SU-DHL-6 (cell line): ENCODE measurements around the gene DTX1.

Experiments
- H2AFZ ChIP-seq: fragments of 200-600 bp; sonication (generic); 2 replicates; pipeline ENCODE4 v1.6.1; 2014; ENCODE audit warnings: low read depth, mild to moderate bottlenecking, moderate library complexity, mixed read lengths, antibody characterized with exemption, low read length; ENCODE audit not compliant: severe bottlenecking
- H3F3A ChIP-seq: fragments of 200-600 bp; shearing (Covaris generic); 2 replicates; pipeline ENCODE4 v1.6.0; 2016; ENCODE audit warnings: antibody characterized with exemption, mild to moderate bottlenecking; ENCODE audit not compliant: insufficient read depth
- H3K27ac ChIP-seq: fragments of 200-600 bp; sonication (generic); 2 replicates; pipeline ENCODE4 v1.5.1; 2016; ENCODE audit warnings: low read depth, mild to moderate bottlenecking, low read length, moderate library complexity, mixed read lengths
- H3K27me3 ChIP-seq: fragments of 200-600 bp; sonication (generic), shearing (Covaris generic); 2 replicates; pipeline ENCODE4 v1.6.0; 2014; ENCODE audit warnings: mild to moderate bottlenecking, low read length
- H3K36me3 ChIP-seq: fragments of 200-600 bp; sonication (generic); 2 replicates; pipeline ENCODE4 v1.6.1; 2014; ENCODE audit warnings: mild to moderate bottlenecking, low read length, mixed read lengths
- H3K4me2 ChIP-seq: fragments of 300-600, 200-600 bp; shearing (Covaris generic), sonication (generic); 2 replicates; pipeline ENCODE4 v1.6.0; 2014; ENCODE audit warnings: low read length, low read depth, mild to moderate bottlenecking; ENCODE audit not compliant: poor library complexity, severe bottlenecking
- H3K4me3 ChIP-seq: fragments of 200-600 bp; sonication (generic); 2 replicates; pipeline ENCODE4 v1.5.1; 2014; ENCODE audit warnings: antibody characterized with exemption, low read length, mild to moderate bottlenecking, mixed read lengths; ENCODE audit not compliant: insufficient read depth, poor library complexity, severe bottlenecking
- H3K79me2 ChIP-seq: fragments of 200-600 bp; sonication (generic); 2 replicates; pipeline ENCODE4 v1.6.1; 2014; ENCODE audit warnings: mild to moderate bottlenecking, low read length, moderate library complexity; ENCODE audit not compliant: insufficient read depth
- H3K9ac ChIP-seq: fragments of 200-600 bp; sonication (generic); 2 replicates; pipeline ENCODE4 v1.7.0; 2014; ENCODE audit warnings: mild to moderate bottlenecking, low read length
- H3K9me2 ChIP-seq: fragments of 200-600 bp; sonication (generic); replicated peaks from 2 replicates; pipeline ENCODE4 v1.6.1; 2014; ENCODE audit warnings: low read length; ENCODE audit not compliant: insufficient read depth
- H3K9me3 ChIP-seq: fragments of 200-600 bp; sonication (generic); 2 replicates; pipeline ENCODE4 v1.6.1; 2014; ENCODE audit warnings: low read length, mixed read lengths; ENCODE audit not compliant: insufficient read depth
- H4K20me1 ChIP-seq: fragments of 200-600 bp; sonication (generic); 2 replicates; pipeline ENCODE4 v1.6.1; 2014; ENCODE audit warnings: low read depth, mild to moderate bottlenecking, antibody characterized with exemption, low read length, moderate library complexity, mixed read lengths
- EZH2phosphoT487 ChIP-seq: fragments of 200-600 bp; sonication (generic), shearing (Covaris generic); conservative IDR thresholded peaks from 2 replicates; pipeline ENCODE4 v1.6.1; 2018; ENCODE audit warnings: mild to moderate bottlenecking, antibody characterized with exemption, low read length, moderate library complexity, mixed read lengths
- TF ChIP-seq, protein P1 (sequence below): fragments of 200-600 bp; sonication (generic); IDR thresholded peaks from one replicate; pipeline ENCODE4 v1.5.1; 2017; ENCODE audit warnings: antibody characterized with exemption, mild to moderate bottlenecking, low read length, moderate library complexity; ENCODE audit not compliant: insufficient read depth, poor library complexity, severe bottlenecking

DTX1 gene

DNA sequence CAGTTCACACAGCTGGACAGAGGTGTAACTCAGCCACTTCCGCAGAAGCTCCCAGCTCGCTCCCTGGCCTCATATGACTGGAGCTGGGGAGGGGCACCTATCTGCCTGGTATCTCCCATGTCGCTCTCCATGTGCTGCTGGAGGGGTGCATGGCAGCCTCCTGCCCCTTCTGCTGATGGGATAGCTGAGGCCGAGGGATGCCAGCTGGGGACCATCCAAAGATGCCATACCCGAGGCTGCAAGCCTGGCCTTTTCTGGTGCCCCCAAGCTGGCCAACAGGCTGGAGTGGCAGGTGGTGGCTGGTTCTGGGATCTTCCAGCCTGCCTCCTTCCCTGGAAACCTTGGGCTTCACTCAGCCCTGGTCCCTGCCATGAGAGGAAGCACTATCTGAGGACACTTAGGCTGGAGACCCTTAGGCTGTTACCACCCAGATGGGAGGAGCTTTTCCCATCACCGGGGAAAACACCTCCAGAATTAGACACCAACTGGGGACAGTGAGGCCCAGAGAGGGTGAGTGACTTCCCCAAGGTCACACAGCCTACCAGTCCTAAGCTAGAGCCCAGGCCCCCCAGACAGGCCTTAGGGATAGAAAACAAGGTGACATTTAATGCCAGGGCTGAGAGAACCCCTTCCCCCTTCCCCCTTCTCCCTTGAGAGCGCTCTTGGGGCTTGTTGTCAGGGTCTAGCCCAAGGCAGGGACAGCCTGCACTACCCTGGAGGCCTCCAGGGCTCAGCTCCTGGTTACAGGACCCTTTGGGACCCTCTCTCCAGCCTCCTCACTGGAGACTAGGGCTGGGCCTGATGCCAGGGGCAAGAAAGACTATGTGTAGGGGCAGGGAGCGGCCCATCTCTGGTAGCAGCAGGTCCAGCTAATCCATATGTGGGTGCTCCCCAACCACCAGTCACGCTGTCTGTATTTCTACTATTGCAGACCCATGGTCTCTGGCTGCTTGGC lies 7.1 kb downstream of the DTX1 start:
- peak overlapping the region; percentile 28 for H3K4me3 ChIP-seq
- TF ChIP-seq EZH2phosphoT487: no peak
- TF ChIP-seq, protein P1, sequence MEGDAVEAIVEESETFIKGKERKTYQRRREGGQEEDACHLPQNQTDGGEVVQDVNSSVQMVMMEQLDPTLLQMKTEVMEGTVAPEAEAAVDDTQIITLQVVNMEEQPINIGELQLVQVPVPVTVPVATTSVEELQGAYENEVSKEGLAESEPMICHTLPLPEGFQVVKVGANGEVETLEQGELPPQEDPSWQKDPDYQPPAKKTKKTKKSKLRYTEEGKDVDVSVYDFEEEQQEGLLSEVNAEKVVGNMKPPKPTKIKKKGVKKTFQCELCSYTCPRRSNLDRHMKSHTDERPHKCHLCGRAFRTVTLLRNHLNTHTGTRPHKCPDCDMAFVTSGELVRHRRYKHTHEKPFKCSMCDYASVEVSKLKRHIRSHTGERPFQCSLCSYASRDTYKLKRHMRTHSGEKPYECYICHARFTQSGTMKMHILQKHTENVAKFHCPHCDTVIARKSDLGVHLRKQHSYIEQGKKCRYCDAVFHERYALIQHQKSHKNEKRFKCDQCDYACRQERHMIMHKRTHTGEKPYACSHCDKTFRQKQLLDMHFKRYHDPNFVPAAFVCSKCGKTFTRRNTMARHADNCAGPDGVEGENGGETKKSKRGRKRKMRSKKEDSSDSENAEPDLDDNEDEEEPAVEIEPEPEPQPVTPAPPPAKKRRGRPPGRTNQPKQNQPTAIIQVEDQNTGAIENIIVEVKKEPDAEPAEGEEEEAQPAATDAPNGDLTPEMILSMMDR: no peak
- H3K9ac ChIP-seq: peak overlapping the region; percentile 98
- H3K36me3 ChIP-seq: peaks cover 16% of the 10 kb centered on the region
- H2AFZ ChIP-seq: no peak overlapping the region
- H4K20me1 ChIP-seq: no peaks in the 10 kb centered on the region
- H3K9me3 ChIP-seq: no peaks in the 10 kb centered on the region
- peaks cover 97% of the 10 kb centered on the region for H3K79me2 ChIP-seq
- peaks cover 98% of the 10 kb centered on the region for H3F3A ChIP-seq
- peak overlapping the region; percentile 99 for H3K27ac ChIP-seq
- peak overlapping the region; percentile 99 for H3K4me2 ChIP-seq
- H3K9me2 ChIP-seq: no peaks in the 10 kb centered on the region
- H3K27me3 ChIP-seq: no peaks in the 10 kb centered on the region

DNA sequence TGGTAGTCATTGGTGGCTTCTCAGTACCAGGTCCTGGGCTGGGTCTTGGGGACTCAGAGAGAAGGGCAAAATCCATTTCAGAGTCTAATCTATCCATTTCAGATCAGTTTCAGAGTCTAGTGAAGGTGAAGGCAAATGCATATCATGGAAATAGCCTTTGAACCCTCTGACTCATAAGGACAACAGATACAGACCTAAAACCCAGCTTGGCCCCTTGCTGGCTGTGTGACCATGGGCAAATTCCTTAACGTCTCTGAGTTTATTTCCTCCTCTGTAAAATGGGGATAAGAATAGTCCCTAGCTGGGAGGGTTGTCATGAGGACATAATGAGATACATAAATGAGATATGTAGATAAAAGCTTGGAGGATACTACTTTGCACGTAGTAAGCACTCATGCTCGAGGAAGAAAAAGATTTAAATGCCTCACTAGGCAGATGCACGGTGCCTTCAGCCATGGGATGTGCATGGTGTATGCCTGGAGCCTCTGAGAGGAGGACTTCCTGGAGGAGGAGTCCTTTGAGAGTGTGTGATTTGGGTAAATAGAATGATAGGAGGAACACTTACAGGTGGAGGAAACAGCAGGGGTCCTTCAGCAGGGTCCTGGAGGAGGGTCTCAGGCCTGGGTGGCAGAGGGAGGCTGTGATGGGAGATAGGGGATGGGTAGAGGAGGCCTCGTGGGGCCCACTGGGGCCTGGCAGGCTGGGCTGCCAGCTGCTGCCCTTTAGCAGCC lies 8.0 kb downstream of the DTX1 start:
- no peaks in the 10 kb centered on the region for H4K20me1 ChIP-seq
- H3F3A ChIP-seq: peaks cover 98% of the 10 kb centered on the region
- peak overlapping the region; percentile 28 for H3K4me3 ChIP-seq
- H3K36me3 ChIP-seq: peaks cover 7% of the 10 kb centered on the region
- TF ChIP-seq, protein P1: no peak
- no peak for TF ChIP-seq EZH2phosphoT487
- peak overlapping the region; percentile 99 for H3K27ac ChIP-seq
- H3K4me2 ChIP-seq: peak overlapping the region; percentile 99
- H3K9me3 ChIP-seq: no peaks in the 10 kb centered on the region
- H3K27me3 ChIP-seq: no peaks in the 10 kb centered on the region
- H3K9me2 ChIP-seq: no peaks in the 10 kb centered on the region
- H3K79me2 ChIP-seq: peaks cover 97% of the 10 kb centered on the region
- peak overlapping the region; percentile 98 for H3K9ac ChIP-seq
- H2AFZ ChIP-seq: no peak overlapping the region

DNA sequence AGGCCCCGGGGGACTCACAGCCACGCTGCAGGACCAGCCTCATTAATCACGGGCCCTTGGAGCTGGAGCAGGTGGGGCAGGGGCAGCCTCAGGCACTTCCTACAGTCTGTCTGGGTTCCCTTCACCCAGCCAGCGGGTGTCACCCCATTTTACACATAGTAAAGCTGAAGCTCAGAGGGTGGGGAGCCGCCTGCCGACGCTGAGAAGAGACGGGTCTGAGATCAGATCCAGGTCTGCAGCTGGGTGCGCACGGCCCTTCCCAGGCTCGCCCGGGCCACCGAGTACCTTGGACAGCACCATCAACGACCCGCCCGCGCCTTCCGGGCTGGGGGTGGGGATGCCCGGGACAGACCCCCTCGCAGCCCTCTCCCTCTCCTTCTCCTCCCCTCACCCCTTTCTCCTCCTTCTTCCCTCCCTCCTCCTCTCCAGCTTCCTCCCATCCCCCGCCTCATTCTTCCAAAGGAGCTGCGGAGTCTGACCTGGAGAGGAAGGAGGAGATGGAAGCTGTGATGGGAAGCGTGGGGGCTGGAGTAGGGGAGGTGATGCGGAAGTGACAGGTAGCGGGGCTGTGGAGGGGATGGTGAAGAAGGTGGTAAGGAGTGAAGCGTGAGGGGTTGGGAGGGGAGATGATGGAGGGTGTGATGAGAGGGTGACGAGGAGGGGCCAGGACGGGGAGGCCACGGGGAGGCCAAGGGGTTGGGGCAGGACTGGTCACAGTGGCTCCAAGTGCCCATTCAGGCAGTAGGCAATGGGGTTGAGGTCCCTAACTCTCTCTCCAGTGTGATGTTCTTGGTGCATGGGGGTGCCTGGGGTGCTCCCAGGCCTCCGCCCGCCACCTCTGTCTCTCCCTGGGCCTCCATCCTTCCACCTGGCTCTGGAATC lies 8.8 kb downstream of the DTX1 start:
- peaks cover 97% of the 10 kb centered on the region for H3K79me2 ChIP-seq
- H3K36me3 ChIP-seq: no peaks in the 10 kb centered on the region; the same call in none of the 2 replicates
- H3K9me3 ChIP-seq: no peaks in the 10 kb centered on the region
- peak overlapping the region; percentile 99 for H3K27ac ChIP-seq
- H2AFZ ChIP-seq: no peak overlapping the region
- no peaks in the 10 kb centered on the region for H3K9me2 ChIP-seq
- H3F3A ChIP-seq: peaks cover 98% of the 10 kb centered on the region
- peak overlapping the region; percentile 28 for H3K4me3 ChIP-seq
- no peaks in the 10 kb centered on the region for H4K20me1 ChIP-seq
- H3K27me3 ChIP-seq: no peaks in the 10 kb centered on the region
- peak overlapping the region; percentile 99 for H3K4me2 ChIP-seq
- TF ChIP-seq, protein P1: no peak
- no peak for TF ChIP-seq EZH2phosphoT487
- H3K9ac ChIP-seq: peak overlapping the region; percentile 98
